Endodermal cell (in vitro differentiated cells): ENCODE measurements around the gene LMBR1. TPM values are rescaled to one million over a fixed set of nuclear protein-coding genes. Genes with fewer than 3 reads are reported as not detected.

Source experiments
- DNase-seq: peaks from one replicate; pipeline ENCODE4 v3.0.0-alpha.2; 2017
- H3K27ac ChIP-seq: 2 replicates; pipeline ENCODE4 v1.5.1; 2013; ENCODE audit warnings: mild to moderate bottlenecking, low read depth, low read length, moderate library complexity
- H3K27me3 ChIP-seq: 2 replicates; pipeline ENCODE4 v1.6.1; 2013; ENCODE audit warnings: mild to moderate bottlenecking, low read length, moderate library complexity; ENCODE audit not compliant: insufficient read depth, control insufficient read depth, poor library complexity, severe bottlenecking
- H3K36me3 ChIP-seq: 2 replicates; pipeline ENCODE4 v1.7.0; 2013; ENCODE audit warnings: mild to moderate bottlenecking, low read length, moderate library complexity; ENCODE audit not compliant: control insufficient read depth, insufficient read depth
- H3K4me1 ChIP-seq: one replicate; pipeline ENCODE4 v1.7.0; 2013; ENCODE audit warnings: low read length; ENCODE audit not compliant: control insufficient read depth, insufficient read depth
- H3K4me3 ChIP-seq: 2 replicates; pipeline ENCODE4 v1.5.1; 2013; ENCODE audit warnings: mild to moderate bottlenecking, low read length, moderate library complexity
- H3K9ac ChIP-seq: 2 replicates; pipeline ENCODE4 v1.6.1; 2013; ENCODE audit warnings: mild to moderate bottlenecking, low read length, moderate library complexity; ENCODE audit not compliant: poor library complexity, severe bottlenecking; ENCODE audit errors: extremely low read depth
- H3K9me3 ChIP-seq: 2 replicates; pipeline ENCODE4 v1.6.1; 2013; ENCODE audit warnings: mild to moderate bottlenecking, low read length, moderate library complexity; ENCODE audit not compliant: control insufficient read depth
- H3K27ac Mint-ChIP-seq: 2 replicates; pipeline ENCODE4 v1.8.0; 2020; ENCODE audit warnings: mixed read lengths
- H3K27me3 Mint-ChIP-seq: 2 replicates; pipeline ENCODE4 v1.8.0; 2021; ENCODE audit warnings: mild to moderate bottlenecking, mixed read lengths; ENCODE audit not compliant: insufficient read depth
- H3K36me3 Mint-ChIP-seq: 2 replicates; pipeline ENCODE4 v1.8.0; 2020; ENCODE audit warnings: low read depth, mixed read lengths
- H3K4me1 Mint-ChIP-seq: 2 replicates; pipeline ENCODE4 v1.8.0; 2020; ENCODE audit warnings: mixed read lengths
- H3K4me3 Mint-ChIP-seq: 2 replicates; pipeline ENCODE4 v1.8.0; 2020; ENCODE audit warnings: mild to moderate bottlenecking, moderate library complexity, mixed read lengths
- H3K9me3 Mint-ChIP-seq: 2 replicates; pipeline ENCODE4 v1.8.0; 2020; ENCODE audit warnings: mild to moderate bottlenecking, mixed read lengths
- WGBS, 2 experiments: methylation state at CpG; one replicate each; pipeline versions ENCODE4 v1.1.5 to v1.1.7; 2013; ENCODE audit warnings: missing lambda C conversion rate in 2 of 2, mixed read lengths in 1 of 2; ENCODE audit not compliant: insufficient coverage in 1 of 2, insufficient read length in 1 of 2; 5-methylcytosine and 5-hydroxymethylcytosine counted together
- total RNA-seq, 2 donors: library from RNA; stranded (reverse); fragmentation: NEBNext Ultra II Directional in 1 of 2; extraction: Animal tissue kit (Norgen Biotek cat#: 25700) in 1 of 2; gene quantifications; 2 replicates in 1 of 2; 3 replicates in 1 of 2; pipeline ENCODE4 v1.2.1, GENCODE V29; 2021
- TF ChIP-seq, protein P1 (sequence below): fragments of 200-600 bp; sonication (generic); conservative IDR thresholded peaks from 2 replicates; pipeline ENCODE4 v1.5.0; 2021; ENCODE audit warnings: antibody characterized with exemption, mild to moderate bottlenecking

Gene LMBR1
- total RNA-seq, 2 donors from 2014 or later = 80.9 to 88.3 TPM

GRCh38 chr7:156747718-156748117 lies 145.3 kb downstream of the LMBR1 start:
- H3K27me3 Mint-ChIP-seq = no peaks in the 10 kb centered on the region
- no peaks in the 10 kb centered on the region for H3K27me3 ChIP-seq
- H3K27ac Mint-ChIP-seq = no peak overlapping the region
- TF ChIP-seq, protein P1, sequence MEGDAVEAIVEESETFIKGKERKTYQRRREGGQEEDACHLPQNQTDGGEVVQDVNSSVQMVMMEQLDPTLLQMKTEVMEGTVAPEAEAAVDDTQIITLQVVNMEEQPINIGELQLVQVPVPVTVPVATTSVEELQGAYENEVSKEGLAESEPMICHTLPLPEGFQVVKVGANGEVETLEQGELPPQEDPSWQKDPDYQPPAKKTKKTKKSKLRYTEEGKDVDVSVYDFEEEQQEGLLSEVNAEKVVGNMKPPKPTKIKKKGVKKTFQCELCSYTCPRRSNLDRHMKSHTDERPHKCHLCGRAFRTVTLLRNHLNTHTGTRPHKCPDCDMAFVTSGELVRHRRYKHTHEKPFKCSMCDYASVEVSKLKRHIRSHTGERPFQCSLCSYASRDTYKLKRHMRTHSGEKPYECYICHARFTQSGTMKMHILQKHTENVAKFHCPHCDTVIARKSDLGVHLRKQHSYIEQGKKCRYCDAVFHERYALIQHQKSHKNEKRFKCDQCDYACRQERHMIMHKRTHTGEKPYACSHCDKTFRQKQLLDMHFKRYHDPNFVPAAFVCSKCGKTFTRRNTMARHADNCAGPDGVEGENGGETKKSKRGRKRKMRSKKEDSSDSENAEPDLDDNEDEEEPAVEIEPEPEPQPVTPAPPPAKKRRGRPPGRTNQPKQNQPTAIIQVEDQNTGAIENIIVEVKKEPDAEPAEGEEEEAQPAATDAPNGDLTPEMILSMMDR = no peak
- H3K27ac ChIP-seq = no peak overlapping the region
- peaks cover 2% of the 10 kb centered on the region for H3K4me1 ChIP-seq
- H3K36me3 ChIP-seq = peaks cover 8% of the 10 kb centered on the region
- no peaks in the 10 kb centered on the region for H3K9me3 Mint-ChIP-seq
- H3K4me1 Mint-ChIP-seq = peaks cover 2% of the 10 kb centered on the region
- DNase-seq = no peak
- H3K9me3 ChIP-seq = no peaks in the 10 kb centered on the region
- 100% methylated on average over 1 of the region's 1 CpG; no CpG with 5 or more reads in 1 of the 2 experiments for WGBS, 2 experiments
- no peaks in the 10 kb centered on the region for H3K36me3 Mint-ChIP-seq
- H3K4me3 ChIP-seq = no peak overlapping the region
- H3K4me3 Mint-ChIP-seq = no peak overlapping the region
- no peak overlapping the region for H3K9ac ChIP-seq

DNA sequence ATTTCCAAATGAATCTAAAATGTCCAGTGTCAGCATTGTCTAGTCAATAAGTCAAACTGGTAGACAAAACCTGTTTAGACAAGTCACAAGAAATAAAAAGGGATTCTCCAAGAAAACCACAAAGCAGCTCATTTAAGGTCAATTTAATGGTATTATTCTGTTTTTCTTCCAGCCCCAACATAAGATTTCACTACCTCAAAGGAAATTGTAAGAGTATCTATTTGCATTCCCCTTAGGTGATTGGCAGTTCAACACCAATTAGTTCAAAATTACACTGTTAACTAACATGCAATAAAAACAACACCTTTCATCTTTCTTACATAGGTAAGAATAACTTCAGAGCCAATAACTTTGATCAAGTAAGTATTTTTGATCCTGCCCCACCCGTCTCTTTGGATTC lies 146.1 kb downstream of the LMBR1 start:
- Histone ChIP-seq H3K9me3 (no peaks in the 10 kb centered on the region), H3K4me1 (peaks cover 2% of the 10 kb centered on the region), H3K27me3 (no peaks in the 10 kb centered on the region), H3K36me3 (peaks cover 8% of the 10 kb centered on the region), H3K27ac (no peak overlapping the region), H3K4me3 (no peak overlapping the region), H3K9ac (no peak overlapping the region)
- H3K36me3 Mint-ChIP-seq = peaks cover 6% of the 10 kb centered on the region
- DNase-seq = no peak
- no peaks in the 10 kb centered on the region for H3K27me3 Mint-ChIP-seq
- TF ChIP-seq, protein P1 = no peak
- H3K9me3 Mint-ChIP-seq = no peaks in the 10 kb centered on the region
- H3K27ac Mint-ChIP-seq = no peak overlapping the region
- peaks cover 2% of the 10 kb centered on the region for H3K4me1 Mint-ChIP-seq
- no peak overlapping the region for H3K4me3 Mint-ChIP-seq
- 100% methylated on average over 1 of the region's 1 CpG for WGBS, 2 experiments

DNA sequence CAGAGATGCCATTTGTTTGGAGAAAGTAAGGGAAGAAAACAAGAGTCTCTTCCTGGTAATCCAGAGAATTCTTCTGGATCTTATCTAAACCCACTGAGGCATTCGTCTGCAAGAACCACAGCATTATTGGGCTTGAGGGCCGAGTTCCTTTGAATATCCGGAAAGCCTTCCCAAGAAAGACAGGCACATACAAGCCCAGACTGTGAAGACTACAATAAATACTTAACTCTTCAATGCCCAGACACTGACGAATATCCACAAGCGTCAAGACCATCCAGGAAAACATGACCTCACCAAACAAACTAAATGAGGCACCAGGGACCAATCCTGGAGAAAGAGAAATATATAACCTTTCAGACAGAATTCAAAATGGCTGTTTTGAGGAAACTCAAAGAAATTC lies 153.4 kb downstream of the LMBR1 start:
- no peaks in the 10 kb centered on the region for H3K4me1 ChIP-seq
- no peaks in the 10 kb centered on the region for H3K27me3 Mint-ChIP-seq
- H3K9ac ChIP-seq = no peak overlapping the region
- peaks cover 5% of the 10 kb centered on the region for H3K9me3 ChIP-seq
- H3K27ac Mint-ChIP-seq = no peak overlapping the region
- H3K9me3 Mint-ChIP-seq = no peaks in the 10 kb centered on the region
- no peak overlapping the region for H3K4me3 ChIP-seq
- H3K27me3 ChIP-seq = no peaks in the 10 kb centered on the region
- TF ChIP-seq, protein P1 = no peak
- no peak for DNase-seq
- peaks cover 25% of the 10 kb centered on the region for H3K36me3 Mint-ChIP-seq
- no peak overlapping the region for H3K4me3 Mint-ChIP-seq
- 97% methylated on average over 5 of the region's 5 CpGs; no CpG with 5 or more reads in 1 of the 2 experiments for WGBS, 2 experiments
- H3K27ac ChIP-seq = no peak overlapping the region
- H3K36me3 ChIP-seq = peaks cover 13% of the 10 kb centered on the region
- no peaks in the 10 kb centered on the region for H3K4me1 Mint-ChIP-seq
